PC-3 (cell line): Measurements from ENCODE around the gene MAP1B. TPM values are rescaled to one million over a fixed set of nuclear protein-coding genes. Genes with fewer than 3 reads are reported as not detected.

ENCODE experiments used
- ATAC-seq: fragments of 200-7000 bp; cut with Tn5 transposase; 2 replicates; pipeline ENCODE4 v1.9.1; 2020; ENCODE audit warnings: mild to moderate bottlenecking, moderate library complexity
- BruUV-seq: library from RNA; stranded (reverse); fragments of 400-500 nt; replicated peaks from 2 replicates; lab custom pipeline; 2021; lab: Mats Ljungman, UMichigan
- CTCF ChIA-PET: fragments of 300-600 bp; sonication (Branson Sonifier 250); formaldehyde crosslinking; loops from one replicate; lab custom pipeline; 2022; ENCODE audit warnings: antibody characterized with exemption; lab: Charles Lee
- POLR2A ChIA-PET: fragments of 300-600 bp; sonication (Branson Sonifier 250); formaldehyde crosslinking; loops from one replicate; lab custom pipeline; 2022; ENCODE audit warnings: antibody characterized with exemption; ENCODE audit not compliant: unreplicated experiment; lab: Charles Lee
- DNase-seq: peaks from one replicate; pipeline ENCODE4 v3.0.0-alpha.2; 2015
- H2AFZ ChIP-seq: fragments of 300-600 bp; sonication (generic); 2 replicates; pipeline ENCODE4 v1.6.0; 2016; ENCODE audit warnings: antibody characterized with exemption, low read length
- H3F3A ChIP-seq: fragments of 300-600 bp; sonication (generic); one replicate; pipeline ENCODE4 v1.6.0; 2017; ENCODE audit warnings: antibody characterized with exemption, low read length, control low read depth, mild to moderate bottlenecking; ENCODE audit not compliant: unreplicated experiment
- H3K27ac ChIP-seq: fragments of 300-600 bp; sonication (generic); 2 replicates; pipeline ENCODE4 v1.5.1; 2016; ENCODE audit warnings: mild to moderate bottlenecking, low read length
- H3K27me3 ChIP-seq: fragments of 300-600 bp; sonication (generic); 2 replicates; pipeline ENCODE4 v1.6.1; 2016; ENCODE audit warnings: low read length, mixed read lengths
- H3K36me3 ChIP-seq: fragments of 300-600 bp; sonication (generic); 2 replicates; pipeline ENCODE4 v1.6.1; 2016; ENCODE audit warnings: low read depth, mixed run types, low read length, mixed read lengths
- H3K4me1 ChIP-seq: fragments of 300-600 bp; sonication (generic); 2 replicates; pipeline ENCODE4 v1.5.1; 2016; ENCODE audit warnings: low read length; ENCODE audit not compliant: insufficient read depth
- H3K4me2 ChIP-seq: fragments of 300-600 bp; sonication (generic); 2 replicates; pipeline ENCODE4 v1.6.0; 2016; ENCODE audit warnings: low read length
- H3K4me3 ChIP-seq: fragments of 300-600 bp; sonication (generic); 2 replicates; pipeline ENCODE4 v1.5.1; 2016; ENCODE audit warnings: mild to moderate bottlenecking, low read length, mixed read lengths
- H3K79me2 ChIP-seq: fragments of 300-600 bp; sonication (generic); 2 replicates; pipeline ENCODE4 v1.6.1; 2017; ENCODE audit warnings: low read length, mixed read lengths
- H3K9ac ChIP-seq: fragments of 300-600 bp; sonication (generic); 2 replicates; pipeline ENCODE4 v1.6.0; 2016; ENCODE audit warnings: mild to moderate bottlenecking, low read length
- H3K9me2 ChIP-seq: fragments of 300-600 bp; sonication (generic); replicated peaks from 2 replicates; pipeline ENCODE4 v1.6.1; 2016; ENCODE audit warnings: mixed run types, low read length, mixed read lengths
- H3K9me3 ChIP-seq: fragments of 300-600 bp; sonication (generic); 2 replicates; pipeline ENCODE4 v1.6.1; 2016; ENCODE audit warnings: low read length, mixed read lengths
- H4K20me1 ChIP-seq: fragments of 300-600 bp; sonication (generic); 2 replicates; pipeline ENCODE4 v1.6.1; 2016; ENCODE audit warnings: low read length, mixed read lengths
- EZH2 ChIP-seq: fragments of 300-600 bp; sonication (generic); IDR thresholded peaks from one replicate; pipeline ENCODE4 v1.6.1; 2017; ENCODE audit warnings: antibody characterized with exemption, mild to moderate bottlenecking, low read length; ENCODE audit not compliant: unreplicated experiment
- EZH2phosphoT487 ChIP-seq: fragments of 300-600 bp; sonication (generic); IDR thresholded peaks from 2 replicates; pipeline ENCODE4 v1.6.1; 2018; ENCODE audit warnings: mild to moderate bottlenecking, antibody characterized with exemption, low read length, borderline replicate concordance
- intact Hi-C: fragments of 100-400 bp; cut with micrococcal nuclease; formaldehyde crosslinking; loops from 2 replicates; pipeline ENCODE4 v1.9.0; 2023
- total RNA-seq: library from RNA; depleted of rRNA; stranded (reverse); fragments of >200 nt; gene quantifications from 2 replicates; pipeline ENCODE4 v1.2.3, GENCODE V29; 2014
- TF ChIP-seq, protein P1 (sequence below): fragments of 300-600 bp; sonication (generic); conservative IDR thresholded peaks from 2 replicates; pipeline ENCODE4 v1.5.1; 2017; ENCODE audit warnings: antibody characterized with exemption, low read depth, mild to moderate bottlenecking, low read length

MAP1B gene
- total RNA-seq, 1 experiment from 2014 or later = 12.8 TPM

DNA sequence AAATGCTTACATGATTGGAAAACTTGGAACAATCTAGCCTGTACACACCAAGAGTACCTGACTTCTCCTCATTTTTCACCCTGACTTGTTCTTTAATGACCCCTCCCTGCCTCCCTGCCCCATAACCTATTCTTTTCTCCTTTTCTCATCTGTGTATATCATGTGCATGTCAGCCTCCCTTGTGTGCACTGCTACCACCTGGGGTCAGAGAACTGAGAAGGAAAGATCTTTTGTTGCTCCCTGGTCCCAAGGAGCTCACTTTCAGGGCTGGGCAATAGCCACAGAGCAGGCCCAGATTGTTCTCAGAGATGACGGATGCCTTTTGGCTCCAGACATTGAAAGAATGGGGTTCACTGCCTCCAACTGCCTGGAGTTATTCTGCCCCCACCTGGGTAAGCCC, 5.1 kb downstream of the MAP1B start:
- Histone ChIP-seq H3K9ac (no peak overlapping the region), H3K9me3 (no peaks in the 10 kb centered on the region), H3F3A (no peaks in the 10 kb centered on the region), H3K27me3 (no peaks in the 10 kb centered on the region), H3K4me1 (peaks cover 5% of the 10 kb centered on the region; the same call in 1 of the 2 replicates), H3K36me3 (peaks cover 6% of the 10 kb centered on the region; the same call in 1 of the 2 replicates), H3K9me2 (no peaks in the 10 kb centered on the region), H3K79me2 (peaks cover 48% of the 10 kb centered on the region), H3K4me2 (no peak overlapping the region), H2AFZ (no peak overlapping the region), H3K27ac (no peak overlapping the region), H4K20me1 (no peaks in the 10 kb centered on the region), H3K4me3 (no peak overlapping the region)
- CTCF ChIA-PET = no interaction called here
- POLR2A ChIA-PET = interaction anchor here (0.7 kb wide), 1 partner anchor 303 kb away, joined by 3 read pairs; no protein-coding TSS in a partner anchor
- DNase-seq = no peak
- no TSS peak for BruUV-seq
- TF ChIP-seq EZH2 (no peak), EZH2phosphoT487 (no peak)
- TF ChIP-seq, protein P1, sequence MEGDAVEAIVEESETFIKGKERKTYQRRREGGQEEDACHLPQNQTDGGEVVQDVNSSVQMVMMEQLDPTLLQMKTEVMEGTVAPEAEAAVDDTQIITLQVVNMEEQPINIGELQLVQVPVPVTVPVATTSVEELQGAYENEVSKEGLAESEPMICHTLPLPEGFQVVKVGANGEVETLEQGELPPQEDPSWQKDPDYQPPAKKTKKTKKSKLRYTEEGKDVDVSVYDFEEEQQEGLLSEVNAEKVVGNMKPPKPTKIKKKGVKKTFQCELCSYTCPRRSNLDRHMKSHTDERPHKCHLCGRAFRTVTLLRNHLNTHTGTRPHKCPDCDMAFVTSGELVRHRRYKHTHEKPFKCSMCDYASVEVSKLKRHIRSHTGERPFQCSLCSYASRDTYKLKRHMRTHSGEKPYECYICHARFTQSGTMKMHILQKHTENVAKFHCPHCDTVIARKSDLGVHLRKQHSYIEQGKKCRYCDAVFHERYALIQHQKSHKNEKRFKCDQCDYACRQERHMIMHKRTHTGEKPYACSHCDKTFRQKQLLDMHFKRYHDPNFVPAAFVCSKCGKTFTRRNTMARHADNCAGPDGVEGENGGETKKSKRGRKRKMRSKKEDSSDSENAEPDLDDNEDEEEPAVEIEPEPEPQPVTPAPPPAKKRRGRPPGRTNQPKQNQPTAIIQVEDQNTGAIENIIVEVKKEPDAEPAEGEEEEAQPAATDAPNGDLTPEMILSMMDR = no peak
- intact Hi-C loops = no loop called here
- no peak for ATAC-seq

- H3K79me2 ChIP-seq = peaks cover 36% of the 10 kb centered on the region
Observed at GRCh38 chr5:72114629-72115028, 7.4 kb downstream of the MAP1B start.

DNA sequence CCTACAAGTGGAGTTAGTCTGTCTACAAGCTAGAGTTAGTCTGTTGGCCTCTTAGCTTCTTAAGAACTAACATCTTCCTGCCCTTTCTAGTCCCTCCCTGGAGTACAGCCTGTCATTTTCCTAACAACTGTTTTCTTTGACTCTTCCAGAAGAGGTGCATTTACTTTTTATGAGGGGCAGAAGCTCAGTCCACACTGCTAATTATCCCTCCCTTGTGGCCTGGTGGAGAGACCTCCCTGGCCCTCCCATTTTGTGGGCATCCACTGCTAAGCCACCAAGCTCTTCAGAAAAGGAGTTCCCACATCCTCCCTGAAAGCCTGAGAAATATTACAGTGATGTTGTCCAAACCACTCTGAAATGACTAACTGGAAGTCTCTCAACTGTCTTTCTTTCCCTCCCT, 8.0 kb downstream of the MAP1B start:
- DNase-seq (no peak), ATAC-seq (no peak)
- BruUV-seq = no TSS peak
- TF ChIP-seq EZH2 = no peak
- TF ChIP-seq EZH2phosphoT487 = no peak
- TF ChIP-seq, protein P1 = no peak
- CTCF ChIA-PET = no interaction called here
- POLR2A ChIA-PET = no interaction called here
- H3K79me2 ChIP-seq = peaks cover 29% of the 10 kb centered on the region
- no peaks in the 10 kb centered on the region for H3K9me2 ChIP-seq
- intact Hi-C loops = no loop called here
- no peaks in the 10 kb centered on the region for H3K9me3 ChIP-seq
- H4K20me1 ChIP-seq = no peaks in the 10 kb centered on the region
- H3K4me1 ChIP-seq = no peaks in the 10 kb centered on the region
- no peak overlapping the region for H3K4me3 ChIP-seq
- no peaks in the 10 kb centered on the region for H3F3A ChIP-seq
- no peak overlapping the region for H3K9ac ChIP-seq
- H3K27ac ChIP-seq = no peak overlapping the region
- no peak overlapping the region for H3K4me2 ChIP-seq
- H3K27me3 ChIP-seq = no peaks in the 10 kb centered on the region
- H2AFZ ChIP-seq = no peak overlapping the region
- peaks cover 6% of the 10 kb centered on the region; the same call in 1 of the 2 replicates for H3K36me3 ChIP-seq

More at GRCh38 chr5:72114629-72115028, 7.4 kb downstream of the MAP1B start:
- H3K4me1 ChIP-seq = no peaks in the 10 kb centered on the region
- TF ChIP-seq EZH2phosphoT487 (no peak), EZH2 (no peak)
- TF ChIP-seq, protein P1 = no peak
- ATAC-seq = no peak; the same call in 1 of the 2 replicates
- H3K9ac ChIP-seq = no peak overlapping the region
- no peak overlapping the region for H3K4me3 ChIP-seq
- no peaks in the 10 kb centered on the region for H3F3A ChIP-seq
- H3K9me2 ChIP-seq = no peaks in the 10 kb centered on the region
- H3K27me3 ChIP-seq = no peaks in the 10 kb centered on the region
- H3K4me2 ChIP-seq = no peak overlapping the region
- ChIA-PET POLR2A (no interaction called here), CTCF (no interaction called here)
- H2AFZ ChIP-seq = no peak overlapping the region
- H3K36me3 ChIP-seq = peaks cover 6% of the 10 kb centered on the region; the same call in 1 of the 2 replicates
- H3K27ac ChIP-seq = no peak overlapping the region
- intact Hi-C loops = no loop called here
- no TSS peak for BruUV-seq
- H3K9me3 ChIP-seq = no peaks in the 10 kb centered on the region
- DNase-seq = no peak
- no peaks in the 10 kb centered on the region for H4K20me1 ChIP-seq
